CD14-positive monocyte (primary cell): Measurements from ENCODE around the gene TIGD6. TPM values are rescaled to one million over a fixed set of nuclear protein-coding genes. Genes with fewer than 3 reads are reported as not detected.
"Not testable (repeated sequence)": the region's sequence is repeated elsewhere in the genome, so short reads cannot be mapped to it uniquely, and the experiment has no call there.

Experiments
- DNase-seq, 3 donors: peaks; one replicate each; pipeline ENCODE4 v3.0.0-alpha.2; 2011 to 2022
- H2AFZ ChIP-seq: 2 replicates; pipeline ENCODE4 v1.6.0; 2012; ENCODE audit warnings: mild to moderate bottlenecking, low read depth, low read length, inconsistent platforms; ENCODE audit not compliant: insufficient read depth, poor library complexity, severe bottlenecking
- H3K27ac ChIP-seq, 2 donors: 1 replicate in 1 of 2; 2 replicates in 1 of 2; pipeline ENCODE4 v1.5.1; 2012 to 2013; ENCODE audit warnings: low read length in 2 of 2, control low read depth in 1 of 2, inconsistent platforms in 1 of 2, low read depth in 1 of 2, mild to moderate bottlenecking in 1 of 2
- H3K27me3 ChIP-seq, 2 donors: one replicate each; pipeline versions ENCODE4 v1.6.0 to v1.6.1; 2011 to 2013; ENCODE audit warnings: low read length in 2 of 2; ENCODE audit not compliant: control insufficient read depth in 2 of 2, insufficient read depth in 2 of 2
- H3K36me3 ChIP-seq, 2 donors: replicated peaks in 1 of 2; 1 replicate in 1 of 2; 2 replicates in 1 of 2; pipeline versions ENCODE4 v1.5.1 to v1.6.1; 2012 to 2013; ENCODE audit warnings: low read length in 2 of 2, control low read depth in 1 of 2, inconsistent platforms in 1 of 2, mild to moderate bottlenecking in 1 of 2; ENCODE audit not compliant: insufficient read depth in 2 of 2, control insufficient read depth in 1 of 2
- H3K4me1 ChIP-seq, 2 donors: 1 replicate in 1 of 2; 2 replicates in 1 of 2; pipeline versions ENCODE4 v1.5.1 to v1.6.1; 2012 to 2013; ENCODE audit warnings: low read length in 2 of 2, control low read depth in 1 of 2, inconsistent platforms in 1 of 2, mild to moderate bottlenecking in 1 of 2, moderate library complexity in 1 of 2; ENCODE audit not compliant: insufficient read depth in 2 of 2, control insufficient read depth in 1 of 2
- H3K4me2 ChIP-seq: replicated peaks from 2 replicates; pipeline ENCODE3; 2012; ENCODE audit warnings: low read length, moderate library complexity, mild to moderate bottlenecking; ENCODE audit not compliant: poor library complexity, severe bottlenecking; ENCODE audit errors: extremely low read depth
- H3K4me3 ChIP-seq, 3 experiments: fragments of 200-600 bp in 1 of 3; sonication (generic) in 1 of 3; replicated peaks in 1 of 3; 1 replicate in 2 of 3; 2 replicates in 1 of 3; pipeline ENCODE4 v1.5.1; 2011 to 2013; ENCODE audit warnings: low read length in 3 of 3, mild to moderate bottlenecking in 3 of 3, control low read depth in 2 of 3, low read depth in 2 of 3, inconsistent platforms in 1 of 3, moderate library complexity in 1 of 3
- H3K79me2 ChIP-seq: 2 replicates; pipeline ENCODE4 v1.6.0; 2012; ENCODE audit warnings: mild to moderate bottlenecking, control low read depth, inconsistent platforms, low read length, moderate library complexity; ENCODE audit not compliant: insufficient read depth
- H3K9ac ChIP-seq: 2 replicates; pipeline ENCODE4 v1.6.0; 2017; ENCODE audit warnings: low read length, mild to moderate bottlenecking; ENCODE audit not compliant: insufficient read depth, poor library complexity, severe bottlenecking
- H3K9me3 ChIP-seq, 2 donors: replicated peaks in 1 of 2; 1 replicate in 1 of 2; 2 replicates in 1 of 2; pipeline versions ENCODE4 v1.5.1 to v1.6.1; 2012 to 2013; ENCODE audit warnings: low read length in 2 of 2, control low read depth in 1 of 2; ENCODE audit not compliant: control insufficient read depth in 1 of 2, insufficient read depth in 1 of 2
- H4K20me1 ChIP-seq: 2 replicates; pipeline ENCODE4 v1.6.0; 2012; ENCODE audit warnings: mild to moderate bottlenecking, low read length, control low read depth, moderate library complexity; ENCODE audit not compliant: insufficient read depth
- H3K27ac Mint-ChIP-seq, 7 donors: one replicate each; pipeline ENCODE4 v1.8.0; 2020; ENCODE audit warnings: mild to moderate bottlenecking in 7 of 7, mixed read lengths in 7 of 7, moderate library complexity in 6 of 7, inconsistent platforms in 2 of 7
- H3K27me3 Mint-ChIP-seq, 3 donors: one replicate each; pipeline ENCODE4 v1.8.0; 2021 to 2022; ENCODE audit warnings: low read depth in 3 of 3, mild to moderate bottlenecking in 3 of 3, mixed read lengths in 3 of 3, moderate library complexity in 3 of 3, inconsistent platforms in 1 of 3
- H3K36me3 Mint-ChIP-seq, 2 donors: one replicate each; pipeline ENCODE4 v1.8.0; 2020; ENCODE audit warnings: mixed read lengths in 2 of 2, inconsistent platforms in 1 of 2, mild to moderate bottlenecking in 1 of 2
- H3K4me1 Mint-ChIP-seq: one replicate; pipeline ENCODE4 v1.8.0; 2020; ENCODE audit warnings: mild to moderate bottlenecking, mixed read lengths
- H3K4me3 Mint-ChIP-seq, 2 donors: one replicate each; pipeline ENCODE4 v1.8.0; 2020; ENCODE audit warnings: mild to moderate bottlenecking in 2 of 2, mixed read lengths in 2 of 2, moderate library complexity in 1 of 2
- H3K9me3 Mint-ChIP-seq, 7 donors: one replicate each; pipeline ENCODE4 v1.8.0; 2020 to 2022; ENCODE audit warnings: mixed read lengths in 7 of 7, mild to moderate bottlenecking in 6 of 7, moderate library complexity in 6 of 7, inconsistent platforms in 2 of 7
- WGBS: methylation state at CpG from one replicate; pipeline ENCODE4 v1.1.5; 2013; ENCODE audit warnings: missing lambda C conversion rate; ENCODE audit not compliant: insufficient coverage; 5-methylcytosine and 5-hydroxymethylcytosine counted together
- intact Hi-C, 2 donors: fragments of 100-400 bp; cut with micrococcal nuclease; formaldehyde crosslinking; loops; one replicate each; pipeline versions ENCODE4 v1.15.0 to v1.15.1; 2023
- polyA plus RNA-seq, 3 donors: library from polyadenylated mRNA; depleted of rRNA in 1 of 3; unstranded in 2 of 3; stranded (reverse) in 1 of 3; fragments of 300-500 nt in 2 of 3; fragments of >200 nt in 1 of 3; fragmentation: Illumina TruSeq in 2 of 3; gene quantifications; 1 replicate in 2 of 3; 2 replicates in 1 of 3; pipeline ENCODE4 v1.2.3, GENCODE V29; 2012 to 2021
- TF ChIP-seq, protein P1 (sequence below): fragments of 200-600 bp; IDR thresholded peaks from one replicate; pipeline ENCODE4 v1.8.0; 2022; ENCODE audit warnings: antibody characterized with exemption, mild to moderate bottlenecking

The TIGD6 gene
- polyA plus RNA-seq, 3 donors: 0.88 to 2.5 (median 1.8) TPM

DNA sequence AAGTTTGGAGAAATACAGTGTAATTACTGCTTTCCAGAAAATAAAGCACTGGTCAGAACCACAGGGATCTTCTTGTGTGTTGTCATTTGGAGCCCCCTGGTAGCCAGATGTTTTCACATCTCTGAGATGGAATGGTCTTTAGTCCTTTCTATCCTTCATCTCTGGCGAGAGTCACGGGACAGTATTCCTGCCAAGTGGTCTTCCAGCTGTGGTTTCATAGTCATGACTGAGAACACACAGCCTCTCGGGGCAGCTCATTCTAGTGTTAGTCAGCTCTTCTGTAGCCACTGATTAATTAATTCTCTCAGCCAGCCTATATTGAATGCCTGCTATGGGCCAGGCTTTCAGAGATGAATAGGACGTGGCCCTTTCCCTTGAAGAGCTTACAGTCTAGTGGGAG is 34.2 kb upstream of the TIGD6 start:
- Mint-ChIP-seq H3K27ac (no peak overlapping the region), H3K4me3 (no peak overlapping the region)

DNA sequence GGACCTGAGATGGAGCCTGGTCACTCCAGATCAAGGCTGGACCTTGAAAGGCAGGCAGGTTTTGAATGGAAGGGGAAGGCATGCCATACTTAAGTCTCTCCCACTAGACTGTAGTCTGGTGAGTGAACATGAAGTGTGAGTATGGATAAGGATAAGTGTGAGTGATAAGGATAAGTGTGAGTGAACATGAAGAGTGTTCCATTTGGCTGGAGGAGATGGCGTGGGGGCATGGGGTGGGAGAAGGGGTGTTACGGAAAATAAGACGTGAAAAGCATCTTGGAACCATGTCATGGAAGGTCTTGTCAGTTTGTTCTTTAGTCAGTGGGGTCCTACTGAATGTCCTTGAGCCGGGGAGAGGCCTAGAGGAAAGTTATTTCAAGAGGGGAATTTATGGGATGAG is 32.9 kb upstream of the TIGD6 start:
- H3K9me3 Mint-ChIP-seq: no peaks in the 10 kb centered on the region
- 97% methylated on average over 3 of the region's 4 CpGs for WGBS
- H3K36me3 ChIP-seq: peaks cover 94 to 98% of the 10 kb centered on the region in 2 donors
- H3K27me3 Mint-ChIP-seq: no peaks in the 10 kb centered on the region
- H3K4me2 ChIP-seq: no peak overlapping the region
- no peak overlapping the region for H2AFZ ChIP-seq
- peak overlapping the region in 2 of 7 donors; percentile 9 to 23 for H3K27ac Mint-ChIP-seq
- no peaks in the 10 kb centered on the region for H3K27me3 ChIP-seq
- intact Hi-C loops: no loop called here
- H3K4me3 ChIP-seq: no peak overlapping the region
- H3K9ac ChIP-seq: no peak overlapping the region
- no peaks in the 10 kb centered on the region for H3K79me2 ChIP-seq
- H3K9me3 ChIP-seq: no peaks in the 10 kb centered on the region
- H3K36me3 Mint-ChIP-seq: peaks cover 86 to 97% of the 10 kb centered on the region in 2 donors
- H3K4me1 ChIP-seq: no peaks in the 10 kb centered on the region
- H3K4me1 Mint-ChIP-seq: peaks cover 3% of the 10 kb centered on the region
- TF ChIP-seq, protein P1, sequence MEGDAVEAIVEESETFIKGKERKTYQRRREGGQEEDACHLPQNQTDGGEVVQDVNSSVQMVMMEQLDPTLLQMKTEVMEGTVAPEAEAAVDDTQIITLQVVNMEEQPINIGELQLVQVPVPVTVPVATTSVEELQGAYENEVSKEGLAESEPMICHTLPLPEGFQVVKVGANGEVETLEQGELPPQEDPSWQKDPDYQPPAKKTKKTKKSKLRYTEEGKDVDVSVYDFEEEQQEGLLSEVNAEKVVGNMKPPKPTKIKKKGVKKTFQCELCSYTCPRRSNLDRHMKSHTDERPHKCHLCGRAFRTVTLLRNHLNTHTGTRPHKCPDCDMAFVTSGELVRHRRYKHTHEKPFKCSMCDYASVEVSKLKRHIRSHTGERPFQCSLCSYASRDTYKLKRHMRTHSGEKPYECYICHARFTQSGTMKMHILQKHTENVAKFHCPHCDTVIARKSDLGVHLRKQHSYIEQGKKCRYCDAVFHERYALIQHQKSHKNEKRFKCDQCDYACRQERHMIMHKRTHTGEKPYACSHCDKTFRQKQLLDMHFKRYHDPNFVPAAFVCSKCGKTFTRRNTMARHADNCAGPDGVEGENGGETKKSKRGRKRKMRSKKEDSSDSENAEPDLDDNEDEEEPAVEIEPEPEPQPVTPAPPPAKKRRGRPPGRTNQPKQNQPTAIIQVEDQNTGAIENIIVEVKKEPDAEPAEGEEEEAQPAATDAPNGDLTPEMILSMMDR: no peak
- no peak for DNase-seq
- no peak overlapping the region for H3K4me3 Mint-ChIP-seq
- no peak overlapping the region for H3K27ac ChIP-seq
- H4K20me1 ChIP-seq: no peaks in the 10 kb centered on the region

More for the DNA sequence above, 34.2 kb upstream of the TIGD6 start:
- no peak overlapping the region for H2AFZ ChIP-seq
- TF ChIP-seq, protein P1: no peak
- peaks cover 98% of the 10 kb centered on the region in 2 donors for H3K36me3 ChIP-seq
- WGBS: 90% methylated on average over 2 of the region's 4 CpGs
- no peak overlapping the region for H3K27ac ChIP-seq
- H3K9me3 ChIP-seq: no peaks in the 10 kb centered on the region
- Mint-ChIP-seq H3K4me1 (peaks cover 3% of the 10 kb centered on the region), H3K9me3 (no peaks in the 10 kb centered on the region), H3K27me3 (no peaks in the 10 kb centered on the region), H3K36me3 (peaks cover 87 to 96% of the 10 kb centered on the region in 2 donors)
- no peak overlapping the region for H3K4me3 ChIP-seq
- intact Hi-C loops: no loop called here
- H3K27me3 ChIP-seq: no peaks in the 10 kb centered on the region
- H3K79me2 ChIP-seq: no peaks in the 10 kb centered on the region
- H4K20me1 ChIP-seq: no peaks in the 10 kb centered on the region
- no peak overlapping the region for H3K4me2 ChIP-seq
- H3K4me1 ChIP-seq: no peaks in the 10 kb centered on the region
- no peak for DNase-seq
- no peak overlapping the region for H3K9ac ChIP-seq

DNA sequence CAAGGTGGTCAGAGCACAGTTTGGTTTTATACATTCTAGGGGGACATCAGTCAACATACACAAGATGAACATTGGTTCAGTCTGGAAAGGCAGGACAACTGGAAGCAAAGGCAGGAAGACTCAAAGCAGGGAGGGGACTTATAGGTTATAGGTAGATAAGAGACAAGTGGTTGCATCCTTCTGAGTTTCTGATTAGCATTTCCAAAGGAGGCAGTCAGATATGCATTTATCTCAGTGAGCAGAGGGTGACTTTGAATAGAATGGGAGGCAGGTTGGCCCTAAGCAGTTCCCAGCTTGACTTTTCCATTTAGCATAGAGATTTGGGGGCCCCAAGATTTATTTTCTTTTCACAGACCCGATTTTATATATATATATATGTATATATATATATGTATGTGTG is 27.6 kb upstream of the TIGD6 start:
- H3K79me2 ChIP-seq, H3K9me3 Mint-ChIP-seq, H3K4me3 Mint-ChIP-seq, H4K20me1 ChIP-seq, H3K27ac ChIP-seq, H3K27me3 ChIP-seq, H3K4me1 ChIP-seq, intact Hi-C loops, DNase-seq, H3K4me2 ChIP-seq, H3K9me3 ChIP-seq, H3K9ac ChIP-seq, H3K4me3 ChIP-seq, H3K4me1 Mint-ChIP-seq, H3K27me3 Mint-ChIP-seq, H2AFZ ChIP-seq: not testable (repeated sequence)
- Mint-ChIP-seq H3K36me3 (peaks cover 81 to 91% of the 10 kb centered on the region in 2 donors), H3K27ac (peak overlapping the region in 3 of 7 donors; percentile 0 to 59 (median 42))
- H3K36me3 ChIP-seq: peaks cover 92 to 97% of the 10 kb centered on the region in 2 donors
- WGBS: no CpG with 5 or more reads among the region's 1 CpG
